HuH-7.5 (cell line): ENCODE results near the gene SLC2A13.
"Not testable (repeated sequence)": the region's sequence is repeated elsewhere in the genome, so short reads cannot be mapped to it uniquely, and the experiment has no call there.

Experiments used
- DNase-seq: peaks from one replicate; pipeline ENCODE4 v3.0.0; 2011; ENCODE audit warnings: low spot score

SLC2A13 gene

DNA sequence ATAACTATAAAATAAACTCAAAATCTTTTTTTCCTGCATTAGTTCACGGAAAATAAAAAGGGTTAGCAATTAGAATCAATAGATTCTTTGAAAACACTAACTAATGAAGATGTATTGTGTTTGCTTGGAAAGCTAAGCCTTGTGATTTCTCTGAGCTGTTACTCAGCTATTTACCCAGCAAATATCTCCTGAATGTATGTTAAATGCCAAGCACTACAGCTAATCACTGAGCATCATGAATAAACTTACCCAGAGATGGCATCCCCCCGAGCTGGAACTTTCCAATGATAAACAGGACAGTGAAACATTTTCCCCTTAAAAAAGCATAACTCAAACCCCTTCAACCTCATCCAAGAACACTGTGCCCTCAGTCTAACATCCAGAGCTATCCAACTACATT lies 71.2 kb downstream of the SLC2A13 start:
- no peak for DNase-seq

DNA sequence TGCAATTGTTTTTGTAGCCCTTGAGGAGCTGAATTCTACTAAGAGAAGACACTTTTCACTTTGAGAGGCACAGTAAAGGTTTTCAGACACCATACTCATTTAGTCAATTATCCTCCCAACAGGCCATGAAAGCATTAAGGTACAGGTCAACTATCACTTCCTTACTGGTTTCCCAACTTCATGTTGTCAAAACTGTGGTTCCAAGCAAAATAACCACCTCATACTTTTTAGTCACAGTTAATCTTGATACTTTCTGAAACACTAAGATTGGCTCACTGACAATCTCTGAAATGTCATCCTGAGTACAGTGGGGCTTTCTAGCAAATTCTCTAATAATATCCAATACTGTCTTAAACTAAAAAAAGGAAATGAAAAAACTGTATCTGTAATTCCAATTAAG lies 71.7 kb downstream of the SLC2A13 start:
- no peak for DNase-seq

DNA sequence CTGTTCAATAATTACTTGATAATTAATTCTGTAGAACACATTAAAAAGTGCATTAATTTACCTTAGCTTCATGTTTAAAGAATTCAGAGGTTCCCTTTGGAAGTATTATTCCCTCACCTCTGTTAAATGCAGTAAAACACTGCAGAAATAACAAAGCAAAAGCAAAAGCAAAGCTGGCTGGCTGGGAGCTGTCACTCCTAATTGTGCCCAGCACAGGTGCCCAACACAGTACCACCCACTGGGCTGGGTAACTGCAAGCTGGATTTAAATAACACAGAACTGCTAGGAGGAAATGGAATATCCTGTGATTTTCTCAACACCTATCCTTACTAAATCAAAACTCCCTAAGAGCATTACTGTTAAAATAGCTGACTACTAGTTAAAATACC lies 72.6 kb downstream of the SLC2A13 start:
- DNase-seq = no peak

- DNase-seq = no peak
Measured at GRCh38 chr12:40032433-40033241, 73.2 kb downstream of the SLC2A13 start.

GRCh38 chr12:40031965-40032364 lies 73.9 kb downstream of the SLC2A13 start:
- DNase-seq = no peak

DNA sequence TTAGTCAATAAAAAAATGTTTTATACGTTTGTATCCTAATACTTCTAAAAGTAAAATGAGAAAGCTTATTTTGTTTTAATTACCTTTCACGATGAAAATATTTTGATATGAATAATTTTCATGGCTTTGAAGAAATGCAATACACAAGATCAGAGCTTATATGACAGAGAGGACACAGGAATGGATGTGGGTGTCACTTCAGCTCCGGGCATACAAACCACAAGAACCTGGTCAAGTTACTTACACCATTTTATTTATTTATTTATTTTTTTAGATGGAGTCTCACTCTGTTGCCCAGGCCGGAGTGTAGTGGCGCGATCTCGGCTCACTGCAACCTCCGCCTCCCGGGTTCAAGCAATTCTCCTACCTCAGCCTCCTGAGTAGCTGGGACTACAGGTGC lies 74.9 kb downstream of the SLC2A13 start:
- not testable (repeated sequence) for DNase-seq

DNA sequence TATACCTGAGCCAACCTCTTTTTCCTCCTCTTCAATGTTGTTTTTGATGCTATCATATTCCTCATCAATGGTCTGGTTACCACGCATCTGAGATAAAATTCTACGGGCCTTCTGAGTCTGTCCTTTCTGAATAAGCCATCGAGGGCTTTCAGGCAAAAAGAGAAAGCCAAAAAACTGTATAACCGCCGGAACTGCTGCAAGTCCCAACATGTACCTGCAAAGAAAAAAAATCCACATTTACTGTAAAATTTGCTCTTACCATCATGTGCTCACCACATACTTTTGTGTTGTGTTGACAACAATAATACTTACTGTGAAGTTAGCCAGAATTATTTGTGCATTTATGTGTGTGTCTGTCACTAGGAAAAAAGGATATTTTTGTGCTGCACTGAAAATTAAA lies 77.6 kb downstream of the SLC2A13 start:
- DNase-seq = no peak

GRCh38 chr12:40022850-40023249 lies 83.0 kb downstream of the SLC2A13 start:
- DNase-seq = no peak

- DNase-seq = no peak
Measured at GRCh38 chr12:40020261-40020691, 85.6 kb downstream of the SLC2A13 start.

DNA sequence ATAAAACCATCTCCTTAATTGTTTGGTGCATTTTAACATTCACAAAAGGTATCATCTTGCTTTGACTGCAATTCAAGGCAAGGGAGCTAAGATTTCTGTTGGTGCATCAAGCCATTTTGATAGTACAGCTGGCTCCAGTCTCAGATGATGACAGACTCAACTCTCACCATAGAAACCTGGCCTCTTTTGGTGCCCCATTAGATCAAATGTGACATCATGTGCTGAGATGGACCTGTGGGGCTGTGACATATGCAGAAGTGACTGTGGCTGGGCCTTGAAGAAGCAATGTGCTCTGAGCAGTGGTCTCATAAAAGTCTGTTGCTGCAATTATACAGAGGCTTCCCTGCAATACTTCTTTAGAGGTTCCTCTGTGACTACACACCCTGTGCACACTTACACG lies 88.4 kb downstream of the SLC2A13 start:
- no peak for DNase-seq

GRCh38 chr12:40016980-40017379 lies 88.9 kb downstream of the SLC2A13 start:
- DNase-seq = no peak

GRCh38 chr12:40015881-40016280 lies 90.0 kb downstream of the SLC2A13 start:
- DNase-seq = no peak

DNA sequence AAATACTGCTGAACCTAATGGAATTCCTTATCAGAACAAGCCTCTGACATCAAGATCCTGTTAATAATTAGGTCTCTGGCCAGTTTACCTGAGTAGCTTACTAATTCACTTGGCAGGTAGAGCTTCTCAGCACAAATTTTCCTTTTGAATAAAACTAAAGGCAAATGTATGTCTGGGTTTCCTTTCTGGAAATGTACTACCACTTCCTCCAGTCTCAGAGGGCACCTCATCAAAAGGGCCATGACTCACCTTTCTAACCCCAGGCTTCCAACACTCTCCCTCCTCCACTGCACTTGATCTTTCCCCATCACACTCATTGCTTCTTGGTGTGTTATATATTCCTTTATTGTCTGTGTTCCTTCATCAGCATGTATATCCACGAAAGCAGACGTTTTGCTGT lies 90.5 kb downstream of the SLC2A13 start:
- no peak for DNase-seq

- DNase-seq = no peak
Measured at GRCh38 chr12:40013847-40014246, 92.0 kb downstream of the SLC2A13 start.

DNA sequence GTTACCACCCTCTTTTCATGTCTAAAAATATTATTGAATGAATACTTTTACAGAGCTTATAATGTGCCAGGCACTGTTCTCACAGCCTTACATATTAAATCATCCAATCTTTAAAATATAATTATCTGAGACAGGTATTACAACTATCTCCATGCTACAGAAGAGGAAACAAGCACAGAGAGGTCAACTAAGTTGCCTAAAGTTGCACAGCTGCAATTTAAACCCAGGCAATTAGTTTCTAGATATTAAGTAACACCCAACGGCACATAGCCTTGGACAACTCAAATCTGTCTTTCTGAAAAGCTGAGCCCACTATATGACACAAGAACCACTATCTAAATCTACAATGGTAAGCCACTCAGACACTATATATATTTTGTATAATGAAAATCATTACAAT lies 92.6 kb downstream of the SLC2A13 start:
- DNase-seq = no peak

DNA sequence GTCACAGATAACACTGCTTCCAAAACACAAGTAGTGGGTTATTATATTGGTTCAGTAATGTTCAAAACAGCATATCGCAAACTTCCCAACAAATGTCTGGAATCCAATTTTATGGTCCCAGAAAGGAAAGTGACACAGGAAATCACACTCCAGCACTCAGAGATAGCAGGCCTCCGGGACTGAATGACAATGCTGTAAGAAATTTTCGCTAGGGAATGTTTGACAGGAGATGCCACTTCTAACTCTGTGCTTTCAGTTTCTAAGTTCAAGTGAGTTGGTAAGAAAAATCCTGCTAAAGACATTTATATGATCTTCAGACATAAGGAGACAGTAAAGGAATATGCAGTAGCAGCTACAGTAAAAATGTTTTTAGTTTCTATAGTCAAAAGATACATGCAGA lies 93.2 kb downstream of the SLC2A13 start:
- DNase-seq = no peak

GRCh38 chr12:40011775-40012129 lies 94.1 kb downstream of the SLC2A13 start:
- no peak for DNase-seq

DNA sequence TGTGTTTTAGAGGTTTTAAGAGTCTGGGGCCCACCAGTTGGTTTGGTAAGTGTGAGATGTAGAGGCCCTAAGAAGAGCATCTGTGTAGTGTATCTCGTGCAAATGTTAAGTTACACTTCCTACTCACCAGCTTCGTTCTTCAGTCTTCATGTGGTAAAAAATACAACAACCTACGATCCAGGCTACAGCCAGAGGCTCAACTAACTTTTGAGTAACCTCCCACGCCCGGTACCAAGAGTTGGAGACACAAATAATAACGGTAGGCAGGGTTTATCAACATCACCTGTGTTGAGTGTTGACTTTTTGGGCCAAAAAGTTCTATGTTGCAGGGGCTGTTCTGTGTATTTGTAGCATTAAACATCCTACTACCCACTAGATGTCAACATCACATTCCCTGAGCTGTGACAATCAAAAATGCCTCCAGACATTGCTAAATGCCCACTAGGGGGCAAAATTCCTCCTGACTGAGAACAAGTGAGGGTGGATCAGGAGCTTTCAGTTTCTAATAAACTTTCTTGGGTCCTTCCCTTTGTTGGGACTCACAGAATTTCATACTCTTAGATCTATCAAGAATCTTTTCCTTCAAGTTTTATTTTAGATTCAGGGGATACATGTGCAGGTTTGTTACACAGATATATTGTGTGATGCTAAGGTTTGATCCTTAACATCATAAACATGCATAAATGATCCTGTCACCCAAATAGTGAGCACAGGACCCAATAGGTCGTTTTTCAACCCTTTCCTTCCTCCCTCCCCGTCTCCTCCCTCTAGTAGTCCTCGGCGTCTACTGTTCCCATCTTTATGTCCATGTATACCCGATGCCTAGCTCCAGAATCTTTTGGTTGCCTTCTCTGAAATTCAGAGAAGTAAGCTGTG lies 94.7 kb downstream of the SLC2A13 start:
- peak; percentile 22 for DNase-seq

DNA sequence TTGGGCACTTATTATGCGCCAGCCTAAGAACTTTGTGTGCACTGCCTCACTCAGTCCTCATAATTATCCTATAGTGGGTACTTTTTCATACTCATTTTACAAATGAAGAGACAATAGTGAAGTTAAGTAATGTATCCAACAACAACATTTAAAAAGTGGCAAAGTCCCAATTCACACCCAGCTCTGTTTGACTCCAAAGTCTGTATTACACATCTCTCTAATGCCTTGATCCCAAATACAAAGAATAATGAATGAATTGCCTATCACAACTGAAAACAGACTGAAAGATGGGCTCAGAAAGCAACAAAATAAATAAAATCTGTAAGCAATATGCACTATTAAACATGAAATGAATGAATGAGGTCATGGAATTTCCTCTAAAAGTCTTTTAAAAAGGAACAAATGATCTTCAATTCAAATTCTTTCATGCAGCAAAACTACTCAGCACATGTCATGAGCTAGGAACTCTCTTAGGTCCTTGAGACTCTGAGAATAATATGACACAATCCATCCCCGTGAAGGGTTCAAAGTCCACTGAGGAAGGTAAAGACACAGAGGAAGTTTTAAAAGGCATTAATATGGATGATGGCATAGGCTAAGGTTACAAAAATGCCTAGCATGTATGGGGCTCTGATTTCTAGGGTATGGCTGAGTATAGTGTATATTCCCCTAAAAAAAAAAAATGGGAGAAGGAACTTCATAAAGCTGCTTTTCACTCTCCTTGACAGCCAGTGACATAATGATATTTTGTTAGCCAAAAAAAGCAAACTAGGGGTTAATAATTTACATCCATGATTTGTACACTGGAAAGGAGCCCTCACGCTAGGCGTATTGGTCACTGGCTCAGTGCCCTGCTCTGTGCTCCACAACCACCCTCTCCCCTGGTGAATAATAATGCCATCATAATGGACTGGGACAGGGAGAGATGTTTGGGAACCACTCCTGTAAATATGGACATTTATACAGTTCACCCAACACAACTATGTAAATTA lies 103.4 kb downstream of the SLC2A13 start:
- peak; percentile 9 for DNase-seq

DNA sequence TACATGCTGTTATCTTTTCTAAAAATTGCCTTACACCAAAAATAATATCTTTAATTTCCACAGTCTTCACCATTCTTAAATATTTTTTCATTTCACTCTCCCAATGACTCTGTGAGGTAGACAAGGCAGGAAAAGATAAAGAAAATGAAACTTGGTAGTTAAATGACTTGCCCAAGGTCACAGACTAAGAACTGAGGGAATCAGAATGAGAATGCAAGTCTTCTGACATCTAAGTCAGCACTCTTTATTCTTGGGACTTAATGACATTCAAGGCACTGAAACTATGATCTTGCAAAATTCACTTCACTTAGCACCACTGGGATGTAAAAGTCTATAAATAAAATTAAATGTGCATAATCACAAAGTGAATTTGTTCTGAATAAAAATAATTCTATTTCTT lies 104.5 kb downstream of the SLC2A13 start:
- no peak for DNase-seq

GRCh38 chr12:40000884-40001283 lies 105.0 kb downstream of the SLC2A13 start:
- DNase-seq = no peak

DNA sequence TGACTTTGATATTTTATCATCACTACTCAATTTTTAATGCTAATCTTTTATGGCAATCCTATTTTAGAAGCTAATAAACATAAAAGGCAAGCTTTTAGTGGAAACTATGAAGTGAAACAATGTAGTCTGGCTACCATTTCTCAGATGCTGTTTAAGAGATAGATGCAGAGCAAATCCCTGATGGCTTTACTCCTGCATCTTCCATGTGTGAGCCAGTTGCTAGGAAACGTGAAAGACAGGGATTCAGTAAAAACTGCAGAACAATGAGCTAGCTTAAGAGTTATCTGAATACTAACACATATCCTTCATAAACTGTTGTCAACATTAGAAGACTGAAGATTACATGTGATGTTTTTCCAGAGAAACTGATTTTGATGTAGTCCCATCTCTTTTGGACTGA lies 112.6 kb downstream of the SLC2A13 start:
- no peak for DNase-seq
